HL-60 (cell line): ENCODE measurements around the gene HCAR2.

Experiments used
- GABPA ChIP-seq: IDR thresholded peaks from 2 replicates; pipeline ENCODE4 v1.6.1; 2012; ENCODE audit warnings: low read depth
- POLR2AphosphoS5 ChIP-seq: IDR thresholded peaks from 2 replicates; pipeline ENCODE4 v1.6.1; 2012; ENCODE audit warnings: low read depth

- TF ChIP-seq POLR2AphosphoS5, result no peak
- no peak for TF ChIP-seq GABPA
Observed at GRCh38 chr12:122721057-122721545, 17.9 kb upstream of the HCAR2 start.
